ENCODE data around the gene UBE2I.

UBE2I gene

DNA sequence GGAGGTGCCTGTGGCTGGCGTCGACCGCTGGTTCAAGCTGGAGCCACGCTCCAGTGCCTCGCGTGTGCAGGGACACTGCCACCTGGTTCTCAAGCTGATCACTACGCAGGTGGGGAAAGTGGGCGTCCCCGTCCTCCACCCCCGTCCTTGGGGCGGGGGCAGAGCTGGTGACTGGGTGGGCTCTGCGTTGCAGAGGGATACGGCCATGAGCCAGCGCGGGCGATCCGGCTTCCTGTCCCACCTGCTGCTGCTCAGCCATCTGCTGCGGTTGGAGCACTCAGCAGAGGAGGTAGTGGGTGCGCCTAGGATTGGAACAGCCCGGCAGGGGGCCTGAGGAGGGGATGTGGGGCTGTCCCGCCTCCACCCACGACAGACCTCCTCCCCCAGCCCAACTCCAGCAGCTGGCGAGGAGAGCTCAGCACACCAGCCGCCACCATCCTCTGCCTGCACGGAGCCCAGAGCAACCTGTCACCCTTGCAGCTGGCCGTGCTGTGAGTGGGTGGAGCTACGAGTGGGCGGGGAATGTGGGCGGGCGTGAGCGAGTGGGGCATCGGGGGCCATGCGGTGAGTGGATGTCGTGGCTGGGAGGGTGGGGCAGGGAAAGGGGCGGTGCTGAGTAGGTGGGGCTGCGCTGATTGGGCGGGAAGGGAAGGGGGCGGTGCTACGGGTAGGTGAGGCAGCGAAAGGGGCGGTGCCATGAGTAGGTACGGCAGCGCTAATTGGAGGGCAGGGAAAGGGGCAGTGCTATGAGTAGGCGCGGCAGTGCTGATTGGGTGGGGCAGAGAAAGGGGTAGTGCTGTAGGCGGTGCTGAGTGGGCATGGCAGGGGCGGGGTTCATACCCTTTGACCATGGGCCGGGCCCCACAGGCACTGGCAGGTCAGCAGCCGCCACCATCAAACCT, 33.3 kb downstream of the UBE2I start:
- Mint-ChIP-seq H3K4me1 (ENCODE audit: low read depth) (peaks cover 17% of the 10 kb centered on the region), H3K27ac (peak overlapping the region; percentile 71), H3K27me3 (no peaks in the 10 kb centered on the region), H3K9me3 (no peaks in the 10 kb centered on the region), H3K36me3 (ENCODE audit: low read depth) (peaks cover 4% of the 10 kb centered on the region), H3K4me3 (peak overlapping the region; percentile 53)
- peak; percentile 91 for DNase-seq

GRCh38 chr16:1343428-1344242, 34.2 kb downstream of the UBE2I start:
- peak overlapping the region; percentile 71 for H3K27ac Mint-ChIP-seq
- H3K9me3 Mint-ChIP-seq = no peaks in the 10 kb centered on the region
- H3K4me1 Mint-ChIP-seq (ENCODE audit: low read depth) = peaks cover 17% of the 10 kb centered on the region

GRCh38 chr16:1344499-1344898, 35.1 kb downstream of the UBE2I start:
- H3K27me3 Mint-ChIP-seq = no peaks in the 10 kb centered on the region
- H3K36me3 Mint-ChIP-seq (ENCODE audit: low read depth) = peaks cover 16% of the 10 kb centered on the region
- H3K4me3 Mint-ChIP-seq = no peak overlapping the region
- no peaks in the 10 kb centered on the region for H3K9me3 Mint-ChIP-seq
- H3K4me1 Mint-ChIP-seq (ENCODE audit: low read depth) = peaks cover 17% of the 10 kb centered on the region
- H3K27ac Mint-ChIP-seq = no peak overlapping the region
- no peak for DNase-seq

More at GRCh38 chr16:1343428-1344242, 34.2 kb downstream of the UBE2I start:
- H3K36me3 Mint-ChIP-seq (ENCODE audit: low read depth) = peaks cover 8% of the 10 kb centered on the region
- no peaks in the 10 kb centered on the region for H3K27me3 Mint-ChIP-seq
- peak overlapping the region; percentile 29 for H3K4me3 Mint-ChIP-seq
- no peak for DNase-seq

DNA sequence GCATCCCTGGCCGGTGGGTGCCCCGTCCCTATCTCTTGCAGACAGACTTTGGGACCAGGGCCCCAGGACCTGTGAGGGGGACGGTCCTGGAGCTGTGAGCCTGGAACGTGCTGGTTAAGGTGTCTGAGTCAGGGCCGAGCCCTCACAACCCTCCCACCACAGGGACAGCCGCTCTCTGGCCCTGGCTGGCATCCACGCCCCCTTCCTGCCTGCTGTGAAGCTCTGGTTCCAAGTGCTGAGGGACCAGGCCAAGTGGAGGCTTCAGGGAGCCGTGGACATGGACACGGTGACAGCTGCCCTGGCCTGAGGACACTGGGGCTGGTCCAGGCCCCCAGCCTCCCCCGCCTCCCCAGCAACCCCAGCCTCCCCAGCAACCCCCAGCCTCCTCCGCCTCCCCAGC, 35.7 kb downstream of the UBE2I start:
- Mint-ChIP-seq H3K27me3 (no peaks in the 10 kb centered on the region), H3K36me3 (ENCODE audit: low read depth) (peaks cover 21% of the 10 kb centered on the region), H3K4me3 (no peak overlapping the region), H3K9me3 (no peaks in the 10 kb centered on the region), H3K4me1 (ENCODE audit: low read depth) (peaks cover 20% of the 10 kb centered on the region), H3K27ac (no peak overlapping the region)
- no peak for DNase-seq

- no peaks in the 10 kb centered on the region for H3K27me3 Mint-ChIP-seq
- H3K4me3 Mint-ChIP-seq = no peak overlapping the region
- H3K4me1 Mint-ChIP-seq (ENCODE audit: low read depth) = peaks cover 27% of the 10 kb centered on the region
- no peak overlapping the region for H3K27ac Mint-ChIP-seq
- H3K36me3 Mint-ChIP-seq (ENCODE audit: low read depth) = peaks cover 27% of the 10 kb centered on the region
- DNase-seq = no peak
- H3K9me3 Mint-ChIP-seq = no peaks in the 10 kb centered on the region
Observed at GRCh38 chr16:1345651-1346421, 36.4 kb downstream of the UBE2I start.

DNA sequence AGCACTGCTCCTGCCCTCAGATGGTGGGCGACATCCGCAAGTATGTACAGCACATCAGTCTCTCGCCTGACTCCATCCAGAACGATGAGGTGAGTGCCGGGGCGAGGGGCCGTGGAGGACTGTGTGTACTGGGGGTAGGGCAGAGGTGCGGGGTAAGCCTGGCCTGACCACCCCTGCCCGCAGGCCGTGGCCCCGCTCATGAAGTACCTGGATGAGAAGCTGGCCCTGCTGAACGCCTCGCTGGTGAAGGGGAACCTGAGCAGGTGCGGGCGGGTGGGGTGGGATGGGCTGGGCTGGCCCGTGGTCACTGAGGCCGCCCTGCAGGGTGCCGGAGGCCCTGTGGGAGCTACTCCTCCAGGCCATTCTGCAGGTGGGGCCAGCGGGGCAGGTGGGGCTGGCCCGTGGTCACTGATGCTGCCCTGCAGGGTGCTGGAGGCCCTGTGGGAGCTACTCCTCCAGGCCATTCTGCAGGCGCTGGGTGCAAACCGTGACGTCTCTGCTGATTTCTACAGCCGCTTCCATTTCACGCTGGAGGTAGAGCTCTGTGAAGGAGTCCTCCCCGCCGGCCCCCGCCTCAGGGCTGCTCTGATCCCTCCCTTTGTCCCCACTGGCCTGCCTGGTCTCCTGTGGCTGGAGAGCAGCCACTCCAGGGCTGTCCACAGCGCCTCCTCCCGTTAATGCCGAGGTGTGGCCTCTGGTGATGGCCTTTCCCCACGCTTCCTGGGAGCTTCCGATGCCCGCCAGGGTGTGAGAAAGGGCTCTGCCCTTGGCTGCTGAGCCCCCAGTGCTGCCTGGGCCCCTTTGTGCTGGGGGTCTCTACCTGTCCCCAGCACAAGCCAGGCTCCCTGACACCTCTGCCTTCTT, 37.2 kb downstream of the UBE2I start:
- Mint-ChIP-seq H3K9me3 (no peaks in the 10 kb centered on the region), H3K27ac (no peak overlapping the region), H3K27me3 (no peaks in the 10 kb centered on the region), H3K4me1 (ENCODE audit: low read depth) (peaks cover 27% of the 10 kb centered on the region), H3K36me3 (ENCODE audit: low read depth) (peaks cover 31% of the 10 kb centered on the region), H3K4me3 (no peak overlapping the region)
- DNase-seq = no peak

DNA sequence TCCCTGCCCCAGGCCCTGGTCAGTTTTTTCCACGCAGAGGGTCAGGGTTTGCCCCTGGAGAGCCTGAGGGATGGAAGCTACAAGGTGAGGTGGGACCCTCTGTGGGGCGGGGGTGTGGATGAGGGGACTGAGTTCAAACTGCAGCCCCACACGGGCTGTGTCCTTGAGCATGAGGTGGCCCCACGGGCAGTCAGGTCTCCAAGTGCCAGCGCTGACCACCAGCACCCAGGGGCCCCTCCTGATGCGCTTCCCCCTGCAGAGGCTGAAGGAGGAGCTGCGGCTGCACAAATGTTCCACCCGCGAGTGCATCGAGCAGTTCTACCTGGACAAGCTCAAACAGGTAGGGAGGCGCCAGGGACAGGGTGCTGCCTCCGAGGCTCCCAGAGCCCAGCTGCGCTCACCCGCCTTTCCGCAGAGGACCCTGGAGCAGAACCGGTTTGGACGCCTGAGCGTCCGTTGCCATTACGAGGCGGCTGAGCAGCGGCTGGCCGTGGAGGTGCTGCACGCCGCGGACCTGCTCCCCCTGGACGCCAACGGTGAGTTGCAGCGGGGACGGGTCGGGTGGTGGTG, 37.9 kb downstream of the UBE2I start:
- Mint-ChIP-seq H3K27me3 (no peaks in the 10 kb centered on the region), H3K4me1 (ENCODE audit: low read depth) (peaks cover 25% of the 10 kb centered on the region), H3K36me3 (ENCODE audit: low read depth) (peaks cover 35% of the 10 kb centered on the region), H3K27ac (no peak overlapping the region), H3K4me3 (no peak overlapping the region), H3K9me3 (no peaks in the 10 kb centered on the region)
- DNase-seq = no peak

DNA sequence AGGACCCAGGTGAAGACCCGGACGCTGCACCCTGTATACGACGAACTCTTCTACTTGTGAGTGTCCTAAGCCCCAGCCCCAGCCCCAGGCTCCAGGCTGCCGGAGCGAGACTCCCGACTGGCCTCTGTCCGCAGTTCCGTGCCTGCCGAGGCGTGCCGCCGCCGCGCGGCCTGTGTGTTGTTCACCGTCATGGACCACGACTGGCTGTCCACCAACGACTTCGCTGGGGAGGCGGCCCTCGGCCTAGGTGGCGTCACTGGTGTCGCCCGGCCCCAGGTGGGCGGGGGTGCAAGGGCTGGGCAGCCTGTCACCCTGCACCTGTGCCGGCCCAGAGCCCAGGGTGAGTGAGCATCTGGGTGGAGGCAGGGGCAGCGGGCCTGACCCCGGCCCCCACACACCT, 38.5 kb downstream of the UBE2I start:
- Mint-ChIP-seq H3K4me1 (ENCODE audit: low read depth) (peaks cover 22% of the 10 kb centered on the region), H3K36me3 (ENCODE audit: low read depth) (peaks cover 36% of the 10 kb centered on the region), H3K9me3 (no peaks in the 10 kb centered on the region), H3K27me3 (no peaks in the 10 kb centered on the region), H3K4me3 (no peak overlapping the region), H3K27ac (no peak overlapping the region)
- no peak for DNase-seq

DNA sequence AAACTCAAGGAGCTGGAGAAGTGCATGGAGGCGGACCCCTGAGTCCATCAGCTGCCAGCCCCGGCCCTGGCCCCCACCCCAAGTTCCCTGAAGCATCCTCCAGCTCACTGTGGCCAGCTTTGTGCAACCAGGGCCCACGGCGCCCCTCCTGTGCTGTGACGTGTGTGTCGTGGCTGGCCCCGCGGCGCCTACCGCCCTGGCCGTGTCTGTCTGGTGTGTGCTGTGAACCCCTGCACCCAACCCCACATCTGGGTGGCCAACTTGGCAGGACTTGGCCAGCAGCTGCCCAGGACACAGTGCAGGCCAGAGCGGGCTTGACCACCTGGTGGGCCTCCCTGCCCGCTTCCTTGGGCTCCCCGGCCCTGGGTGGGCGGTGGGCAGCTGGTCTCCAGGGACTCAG, 39.0 kb downstream of the UBE2I start:
- Mint-ChIP-seq H3K4me3 (no peak overlapping the region), H3K36me3 (ENCODE audit: low read depth) (peaks cover 36% of the 10 kb centered on the region), H3K9me3 (no peaks in the 10 kb centered on the region), H3K27me3 (no peaks in the 10 kb centered on the region), H3K27ac (no peak overlapping the region), H3K4me1 (ENCODE audit: low read depth) (peaks cover 22% of the 10 kb centered on the region)
- DNase-seq = no peak

DNA sequence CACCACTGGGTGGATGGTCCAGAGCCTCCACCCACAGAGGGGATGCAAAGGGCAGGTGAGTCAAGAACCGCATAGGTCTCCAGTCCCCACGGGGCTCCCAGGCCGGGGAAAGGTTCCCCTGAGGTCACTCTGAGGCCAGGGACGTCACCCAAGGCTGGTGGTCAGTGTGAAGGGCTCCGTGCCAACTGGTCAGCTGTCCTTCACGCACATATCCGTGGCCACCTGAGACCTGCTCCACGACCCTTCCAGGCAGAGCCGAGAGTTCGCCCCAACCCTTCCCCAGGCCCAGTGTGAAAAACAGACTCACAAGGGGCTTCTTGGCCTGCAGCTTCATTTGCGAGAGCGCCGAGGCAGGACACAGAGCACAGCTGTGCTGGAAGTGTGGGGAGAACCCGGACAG, 39.5 kb downstream of the UBE2I start:
- Mint-ChIP-seq H3K4me1 (ENCODE audit: low read depth) (peaks cover 26% of the 10 kb centered on the region), H3K27me3 (no peaks in the 10 kb centered on the region), H3K4me3 (peak overlapping the region; percentile 6), H3K27ac (peak overlapping the region; percentile 33), H3K36me3 (ENCODE audit: low read depth) (peaks cover 36% of the 10 kb centered on the region), H3K9me3 (no peaks in the 10 kb centered on the region)
- no peak for DNase-seq

- Mint-ChIP-seq H3K4me1 (ENCODE audit: low read depth) (peaks cover 28% of the 10 kb centered on the region), H3K4me3 (peak overlapping the region; percentile 6), H3K27me3 (no peaks in the 10 kb centered on the region), H3K36me3 (ENCODE audit: low read depth) (peaks cover 36% of the 10 kb centered on the region), H3K27ac (peak overlapping the region; percentile 33), H3K9me3 (no peaks in the 10 kb centered on the region)
- no peak for DNase-seq
Observed at GRCh38 chr16:1349351-1349750, 39.9 kb downstream of the UBE2I start.

DNA sequence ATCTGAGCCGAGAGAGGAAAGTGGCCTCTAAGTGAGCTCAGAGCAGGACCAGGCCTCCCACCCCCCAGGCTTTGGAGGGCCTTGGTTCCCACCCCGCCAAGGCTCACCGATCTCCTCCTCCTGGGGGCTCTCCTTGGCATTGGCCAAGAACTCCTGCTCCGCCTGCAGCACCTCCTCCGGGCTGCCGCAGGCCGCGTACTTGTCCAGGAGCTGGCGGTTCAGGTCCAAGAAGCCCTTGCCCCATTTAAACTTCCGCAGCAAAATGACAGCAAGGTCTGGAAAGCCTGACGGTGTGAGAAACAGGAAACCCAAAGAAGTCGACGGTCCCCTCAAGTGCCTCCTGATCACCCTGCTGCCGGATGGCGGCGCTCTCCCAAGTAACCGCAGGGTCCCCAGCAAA, 40.5 kb downstream of the UBE2I start:
- H3K36me3 Mint-ChIP-seq (ENCODE audit: low read depth) = peaks cover 36% of the 10 kb centered on the region
- peak overlapping the region; percentile 85 for H3K4me3 Mint-ChIP-seq
- no peaks in the 10 kb centered on the region for H3K27me3 Mint-ChIP-seq
- H3K9me3 Mint-ChIP-seq = no peaks in the 10 kb centered on the region
- DNase-seq = no peak
- peak overlapping the region; percentile 88 for H3K27ac Mint-ChIP-seq
- H3K4me1 Mint-ChIP-seq (ENCODE audit: low read depth) = peaks cover 31% of the 10 kb centered on the region

GRCh38 chr16:1350691-1351090, 41.3 kb downstream of the UBE2I start:
- H3K9me3 Mint-ChIP-seq = no peaks in the 10 kb centered on the region
- peaks cover 37% of the 10 kb centered on the region for H3K4me1 Mint-ChIP-seq (ENCODE audit: low read depth)
- H3K27ac Mint-ChIP-seq = peak overlapping the region; percentile 88
- no peaks in the 10 kb centered on the region for H3K27me3 Mint-ChIP-seq
- peak overlapping the region; percentile 85 for H3K4me3 Mint-ChIP-seq
- DNase-seq = no peak
- peaks cover 36% of the 10 kb centered on the region for H3K36me3 Mint-ChIP-seq (ENCODE audit: low read depth)
